ENCODE results near the gene ADAMTS9. TPM values are rescaled to one million over a fixed set of nuclear protein-coding genes. Genes with fewer than 3 reads are reported as not detected.

Gene ADAMTS9
- total and polyA plus RNA-seq, 2 of the 13 experiments (the other 11 are each of a cell fraction or from before 2014, with no cell fraction given) = 0.02 to 0.09 TPM

DNA sequence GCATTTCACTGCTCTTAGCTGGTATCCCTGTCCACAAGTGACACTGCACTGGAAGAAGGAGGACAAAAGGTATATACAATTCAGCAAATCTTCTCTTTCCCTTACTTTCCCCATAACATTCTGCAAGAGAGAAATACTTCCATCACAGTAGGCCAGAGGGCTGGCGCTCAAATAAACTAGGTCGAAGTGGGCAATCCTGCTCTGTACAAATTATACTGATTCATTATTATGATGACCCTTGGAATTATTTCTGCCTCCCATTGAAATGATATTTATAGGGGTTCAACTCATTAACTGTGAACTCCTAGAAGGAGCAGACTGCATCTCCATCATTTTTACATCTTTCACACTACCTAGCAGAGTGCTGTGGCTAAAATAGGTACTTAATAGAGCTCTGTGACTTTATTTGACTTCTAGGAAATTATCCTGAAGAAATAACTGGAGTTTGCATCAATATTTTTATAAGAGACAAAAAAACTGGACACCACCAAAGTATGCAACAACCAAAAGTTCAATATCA lies 80.7 kb downstream of the ADAMTS9 start (continued):
- TF ChIP-seq FOSL2 (CRISPR knock-in tag; IDR thresholded peaks at IDR 0.05) (no peak), HOXD1 (CRISPR knock-in tag; IDR thresholded peaks at IDR 0.05) (no peak), SOX5 (CRISPR knock-in tag; IDR thresholded peaks at IDR 0.05; ENCODE audit: borderline replicate concordance) (no peak), NFKB2 (CRISPR knock-in tag; IDR thresholded peaks at IDR 0.05; ENCODE audit: borderline replicate concordance) (no peak), HCFC1 (IDR thresholded peaks at IDR 0.05; ENCODE audit: low read depth, low read length) (no peak), HNRNPL (IDR thresholded peaks at IDR 0.05; ENCODE audit: low read depth, low read length) (no peak), KDM5A (IDR thresholded peaks at IDR 0.05; ENCODE audit: borderline replicate concordance, low read length) (no peak), XBP1 (CRISPR knock-in tag; IDR thresholded peaks at IDR 0.05) (no peak), ELF3 (CRISPR knock-in tag; IDR thresholded peaks at IDR 0.05) (no peak)
- TF ChIP-seq, protein P1, sequence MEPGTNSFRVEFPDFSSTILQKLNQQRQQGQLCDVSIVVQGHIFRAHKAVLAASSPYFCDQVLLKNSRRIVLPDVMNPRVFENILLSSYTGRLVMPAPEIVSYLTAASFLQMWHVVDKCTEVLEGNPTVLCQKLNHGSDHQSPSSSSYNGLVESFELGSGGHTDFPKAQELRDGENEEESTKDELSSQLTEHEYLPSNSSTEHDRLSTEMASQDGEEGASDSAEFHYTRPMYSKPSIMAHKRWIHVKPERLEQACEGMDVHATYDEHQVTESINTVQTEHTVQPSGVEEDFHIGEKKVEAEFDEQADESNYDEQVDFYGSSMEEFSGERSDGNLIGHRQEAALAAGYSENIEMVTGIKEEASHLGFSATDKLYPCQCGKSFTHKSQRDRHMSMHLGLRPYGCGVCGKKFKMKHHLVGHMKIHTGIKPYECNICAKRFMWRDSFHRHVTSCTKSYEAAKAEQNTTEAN (CRISPR knock-in tag; conservative IDR thresholded peaks at IDR 0.05) = no peak
- TF ChIP-seq, protein P2, sequence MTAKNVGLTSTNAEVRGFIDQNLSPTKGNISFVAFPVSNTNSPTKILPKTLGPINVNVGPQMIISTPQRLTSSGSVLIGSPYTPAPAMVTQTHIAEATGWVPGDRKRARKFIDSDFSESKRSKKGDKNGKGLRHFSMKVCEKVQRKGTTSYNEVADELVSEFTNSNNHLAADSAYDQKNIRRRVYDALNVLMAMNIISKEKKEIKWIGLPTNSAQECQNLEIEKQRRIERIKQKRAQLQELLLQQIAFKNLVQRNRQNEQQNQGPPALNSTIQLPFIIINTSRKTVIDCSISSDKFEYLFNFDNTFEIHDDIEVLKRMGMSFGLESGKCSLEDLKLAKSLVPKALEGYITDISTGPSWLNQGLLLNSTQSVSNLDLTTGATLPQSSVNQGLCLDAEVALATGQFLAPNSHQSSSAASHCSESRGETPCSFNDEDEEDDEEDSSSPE (CRISPR knock-in tag; IDR thresholded peaks at IDR 0.05) = no peak

DNA sequence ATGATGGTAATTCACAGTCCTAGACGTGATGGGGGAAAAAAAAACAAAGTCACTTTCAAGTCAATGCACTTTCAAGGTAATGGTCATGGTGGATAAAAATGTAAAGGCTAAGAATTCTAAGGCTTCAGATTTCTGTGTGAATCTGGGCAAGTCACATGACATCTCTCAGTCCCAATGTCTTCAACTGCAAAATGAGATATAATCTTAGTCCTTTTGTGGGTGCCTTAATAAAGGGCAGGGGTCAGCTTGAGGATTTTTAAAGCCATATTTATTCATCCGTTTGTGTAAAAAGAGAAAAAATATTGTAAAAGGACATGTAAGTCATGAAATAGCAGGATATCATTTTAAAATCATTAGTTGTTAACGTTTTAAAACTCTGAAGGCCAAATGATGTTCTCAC lies 83.5 kb downstream of the ADAMTS9 start:
- no peak overlapping the region for H2AFZ ChIP-seq (ENCODE audit: low read length)
- no peaks in the 10 kb centered on the region for H3K36me3 ChIP-seq (replicated peaks in 1 of 2; ENCODE audit: control insufficient read depth in 1 of 2, insufficient read depth in 2 of 2, low read length in 2 of 2)
- no peaks in the 10 kb centered on the region for H3K79me2 ChIP-seq (ENCODE audit: insufficient read depth, low read length)
- DNase-seq (ENCODE audit: low spot score) (no peak), FAIRE-seq (no peak), ATAC-seq (no peak)
- no peaks in the 10 kb centered on the region for H3K4me1 ChIP-seq (ENCODE audit: insufficient read depth, low read length)
- no TSS peak for BruUV-seq (replicated peaks)
- no peaks in the 10 kb centered on the region for H4K20me1 ChIP-seq (ENCODE audit: insufficient read depth, low read length)
- intact Hi-C loops (cut with micrococcal nuclease; ENCODE audit: unreplicated experiment) = no loop called here
- H3K27ac ChIP-seq (ENCODE audit: extremely low read length, insufficient read depth, low read length) = no peak overlapping the region
- CTCF ChIA-PET (ENCODE audit: low intra/inter-chr PET ratio, low total read pairs) = no interaction called here
- no peak overlapping the region for H3K9ac ChIP-seq (ENCODE audit: insufficient read depth, low read depth, low read length)
- H3K4me3 ChIP-seq (replicated peaks in 1 of 3; ENCODE audit: insufficient read depth in 1 of 3, low read depth in 2 of 3, low read length in 3 of 3) = no peak overlapping the region
- no peaks in the 10 kb centered on the region for H3K9me3 ChIP-seq (ENCODE audit: low read length)
- H3K4me2 ChIP-seq (ENCODE audit: low read depth, low read length) = no peak overlapping the region
- 38% methylated on average over 3 of the region's 3 CpGs for WGBS (ENCODE audit: low lambda C conversion rate)
- H3K27me3 ChIP-seq (ENCODE audit: control insufficient read depth in 1 of 2, insufficient read depth in 2 of 2, low read length in 2 of 2) = no peaks in the 10 kb centered on the region; a peak in 1 of 5 replicates
- POLR2A ChIA-PET = no interaction called here
- in situ Hi-C loops (cut with HindIII; ENCODE audit: extremely low pct_ligation_motif_present, low pct_unique_long_range_greater_than_20kb) = no loop called here
- TF ChIP-seq RXRA (CRISPR knock-in tag; IDR thresholded peaks at IDR 0.05) (no peak), HNF4A (CRISPR knock-in tag; IDR thresholded peaks at IDR 0.05) (no peak), TAF1 (CRISPR knock-in tag; IDR thresholded peaks at IDR 0.05) (no peak), ZNF326 (CRISPR knock-in tag; IDR thresholded peaks at IDR 0.05; ENCODE audit: borderline replicate concordance) (no peak), JDP2 (CRISPR knock-in tag; IDR thresholded peaks at IDR 0.05; ENCODE audit: borderline replicate concordance) (no peak)
- TF ChIP-seq, protein P3, sequence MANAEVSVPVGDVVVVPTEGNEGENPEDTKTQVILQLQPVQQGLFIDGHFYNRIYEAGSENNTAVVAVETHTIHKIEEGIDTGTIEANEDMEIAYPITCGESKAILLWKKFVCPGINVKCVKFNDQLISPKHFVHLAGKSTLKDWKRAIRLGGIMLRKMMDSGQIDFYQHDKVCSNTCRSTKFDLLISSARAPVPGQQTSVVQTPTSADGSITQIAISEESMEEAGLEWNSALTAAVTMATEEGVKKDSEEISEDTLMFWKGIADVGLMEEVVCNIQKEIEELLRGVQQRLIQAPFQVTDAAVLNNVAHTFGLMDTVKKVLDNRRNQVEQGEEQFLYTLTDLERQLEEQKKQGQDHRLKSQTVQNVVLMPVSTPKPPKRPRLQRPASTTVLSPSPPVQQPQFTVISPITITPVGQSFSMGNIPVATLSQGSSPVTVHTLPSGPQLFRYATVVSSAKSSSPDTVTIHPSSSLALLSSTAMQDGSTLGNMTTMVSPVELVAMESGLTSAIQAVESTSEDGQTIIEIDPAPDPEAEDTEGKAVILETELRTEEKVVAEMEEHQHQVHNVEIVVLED (CRISPR knock-in tag; IDR thresholded peaks at IDR 0.05; ENCODE audit: borderline replicate concordance) = no peak
- TF ChIP-seq, protein P4, sequence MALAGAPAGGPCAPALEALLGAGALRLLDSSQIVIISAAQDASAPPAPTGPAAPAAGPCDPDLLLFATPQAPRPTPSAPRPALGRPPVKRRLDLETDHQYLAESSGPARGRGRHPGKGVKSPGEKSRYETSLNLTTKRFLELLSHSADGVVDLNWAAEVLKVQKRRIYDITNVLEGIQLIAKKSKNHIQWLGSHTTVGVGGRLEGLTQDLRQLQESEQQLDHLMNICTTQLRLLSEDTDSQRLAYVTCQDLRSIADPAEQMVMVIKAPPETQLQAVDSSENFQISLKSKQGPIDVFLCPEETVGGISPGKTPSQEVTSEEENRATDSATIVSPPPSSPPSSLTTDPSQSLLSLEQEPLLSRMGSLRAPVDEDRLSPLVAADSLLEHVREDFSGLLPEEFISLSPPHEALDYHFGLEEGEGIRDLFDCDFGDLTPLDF (CRISPR knock-in tag; IDR thresholded peaks at IDR 0.05) = no peak
- TF ChIP-seq, protein P5, sequence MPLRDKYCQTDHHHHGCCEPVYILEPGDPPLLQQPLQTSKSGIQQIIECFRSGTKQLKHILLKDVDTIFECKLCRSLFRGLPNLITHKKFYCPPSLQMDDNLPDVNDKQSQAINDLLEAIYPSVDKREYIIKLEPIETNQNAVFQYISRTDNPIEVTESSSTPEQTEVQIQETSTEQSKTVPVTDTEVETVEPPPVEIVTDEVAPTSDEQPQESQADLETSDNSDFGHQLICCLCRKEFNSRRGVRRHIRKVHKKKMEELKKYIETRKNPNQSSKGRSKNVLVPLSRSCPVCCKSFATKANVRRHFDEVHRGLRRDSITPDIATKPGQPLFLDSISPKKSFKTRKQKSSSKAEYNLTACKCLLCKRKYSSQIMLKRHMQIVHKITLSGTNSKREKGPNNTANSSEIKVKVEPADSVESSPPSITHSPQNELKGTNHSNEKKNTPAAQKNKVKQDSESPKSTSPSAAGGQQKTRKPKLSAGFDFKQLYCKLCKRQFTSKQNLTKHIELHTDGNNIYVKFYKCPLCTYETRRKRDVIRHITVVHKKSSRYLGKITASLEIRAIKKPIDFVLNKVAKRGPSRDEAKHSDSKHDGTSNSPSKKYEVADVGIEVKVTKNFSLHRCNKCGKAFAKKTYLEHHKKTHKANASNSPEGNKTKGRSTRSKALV (CRISPR knock-in tag; IDR thresholded peaks at IDR 0.05) = no peak
